GM19035 (cell line): ENCODE results near the gene C22orf42.
"Not testable (repeated sequence)": the region's sequence is repeated elsewhere in the genome, so short reads cannot be mapped to it uniquely, and the experiment has no call there.

ENCODE experiments used
- ATAC-seq: cut with Tn5 transposase; IDR thresholded peaks from one replicate; pipeline ENCODE4 v1.9.1; 2021; ENCODE audit not compliant: unreplicated experiment

The C22orf42 gene

GRCh38 chr22:32137731-32138324 lies 21.3 kb downstream of the C22orf42 start:
- ATAC-seq = not testable (repeated sequence)

GRCh38 chr22:32136881-32137280 lies 22.2 kb downstream of the C22orf42 start:
- ATAC-seq = not testable (repeated sequence)

GRCh38 chr22:32135958-32136357 lies 23.1 kb downstream of the C22orf42 start:
- not testable (repeated sequence) for ATAC-seq

GRCh38 chr22:32134796-32135195 lies 24.3 kb downstream of the C22orf42 start:
- ATAC-seq = not testable (repeated sequence)

GRCh38 chr22:32132783-32133182 lies 26.3 kb downstream of the C22orf42 start:
- no peak for ATAC-seq

- ATAC-seq = no peak
These were observed 27.0 kb downstream of the C22orf42 start for GRCh38 chr22:32132126-32132525.

- no peak for ATAC-seq
These were observed 28.6 kb downstream of the C22orf42 start for GRCh38 chr22:32130464-32130863.

- ATAC-seq = no peak
These were observed 31.2 kb downstream of the C22orf42 start for GRCh38 chr22:32127904-32128303.

GRCh38 chr22:32123657-32124056 lies 35.4 kb downstream of the C22orf42 start:
- no peak for ATAC-seq

GRCh38 chr22:32122899-32123298 lies 36.2 kb downstream of the C22orf42 start:
- no peak for ATAC-seq

GRCh38 chr22:32120603-32121002 lies 38.5 kb downstream of the C22orf42 start:
- no peak for ATAC-seq

- ATAC-seq = no peak
These were observed 39.4 kb downstream of the C22orf42 start for GRCh38 chr22:32119568-32120235.

- no peak for ATAC-seq
These were observed 46.7 kb downstream of the C22orf42 start for GRCh38 chr22:32112380-32112779.

- no peak for ATAC-seq
These were observed 52.2 kb downstream of the C22orf42 start for GRCh38 chr22:32106930-32107329.

GRCh38 chr22:32103658-32104315 lies 55.3 kb downstream of the C22orf42 start:
- ATAC-seq = no peak

- no peak for ATAC-seq
These were observed 58.4 kb downstream of the C22orf42 start for GRCh38 chr22:32100711-32101110.
